HG03378 (cell line): ENCODE results near the gene MX1.

Experiments
- ATAC-seq: cut with Tn5 transposase; IDR thresholded peaks from one replicate; pipeline ENCODE4 v1.9.1; 2021; ENCODE audit warnings: mild to moderate bottlenecking, moderate library complexity; ENCODE audit not compliant: unreplicated experiment

The MX1 gene, protein sequence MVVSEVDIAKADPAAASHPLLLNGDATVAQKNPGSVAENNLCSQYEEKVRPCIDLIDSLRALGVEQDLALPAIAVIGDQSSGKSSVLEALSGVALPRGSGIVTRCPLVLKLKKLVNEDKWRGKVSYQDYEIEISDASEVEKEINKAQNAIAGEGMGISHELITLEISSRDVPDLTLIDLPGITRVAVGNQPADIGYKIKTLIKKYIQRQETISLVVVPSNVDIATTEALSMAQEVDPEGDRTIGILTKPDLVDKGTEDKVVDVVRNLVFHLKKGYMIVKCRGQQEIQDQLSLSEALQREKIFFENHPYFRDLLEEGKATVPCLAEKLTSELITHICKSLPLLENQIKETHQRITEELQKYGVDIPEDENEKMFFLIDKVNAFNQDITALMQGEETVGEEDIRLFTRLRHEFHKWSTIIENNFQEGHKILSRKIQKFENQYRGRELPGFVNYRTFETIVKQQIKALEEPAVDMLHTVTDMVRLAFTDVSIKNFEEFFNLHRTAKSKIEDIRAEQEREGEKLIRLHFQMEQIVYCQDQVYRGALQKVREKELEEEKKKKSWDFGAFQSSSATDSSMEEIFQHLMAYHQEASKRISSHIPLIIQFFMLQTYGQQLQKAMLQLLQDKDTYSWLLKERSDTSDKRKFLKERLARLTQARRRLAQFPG

DNA sequence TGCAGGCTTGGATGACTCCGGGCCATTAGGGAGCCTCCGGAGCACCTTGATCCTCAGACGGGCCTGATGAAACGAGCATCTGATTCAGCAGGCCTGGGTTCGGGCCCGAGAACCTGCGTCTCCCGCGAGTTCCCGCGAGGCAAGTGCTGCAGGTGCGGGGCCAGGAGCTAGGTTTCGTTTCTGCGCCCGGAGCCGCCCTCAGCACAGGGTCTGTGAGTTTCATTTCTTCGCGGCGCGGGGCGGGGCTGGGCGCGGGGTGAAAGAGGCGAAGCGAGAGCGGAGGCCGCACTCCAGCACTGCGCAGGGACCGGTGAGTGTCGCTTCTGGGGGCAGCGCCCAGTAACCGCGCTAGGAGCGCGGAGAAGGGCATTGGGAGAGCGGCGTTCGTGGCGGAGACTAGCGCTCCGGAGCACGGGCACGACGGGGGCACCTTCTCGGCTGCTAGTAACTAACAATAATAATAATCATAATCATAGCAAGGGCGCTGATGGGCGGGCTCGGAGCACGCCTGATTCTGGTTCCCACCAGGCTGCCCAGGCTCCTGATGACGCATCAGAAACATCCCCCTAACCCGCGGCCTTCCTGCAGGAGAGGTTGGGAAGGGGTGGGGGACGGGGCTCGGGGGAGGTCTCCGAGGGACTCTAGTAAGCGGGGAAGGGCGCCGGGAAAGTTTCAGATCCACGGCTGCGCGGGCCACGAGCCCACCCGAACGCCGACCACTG, at the start of gene MX1:
MX1 (plus strand) TSS at position 286 of the 722 bp plus-strand sequence. CDS start 5,832 bp downstream, outside the sequence.
- peak; percentile 80 for ATAC-seq

DNA sequence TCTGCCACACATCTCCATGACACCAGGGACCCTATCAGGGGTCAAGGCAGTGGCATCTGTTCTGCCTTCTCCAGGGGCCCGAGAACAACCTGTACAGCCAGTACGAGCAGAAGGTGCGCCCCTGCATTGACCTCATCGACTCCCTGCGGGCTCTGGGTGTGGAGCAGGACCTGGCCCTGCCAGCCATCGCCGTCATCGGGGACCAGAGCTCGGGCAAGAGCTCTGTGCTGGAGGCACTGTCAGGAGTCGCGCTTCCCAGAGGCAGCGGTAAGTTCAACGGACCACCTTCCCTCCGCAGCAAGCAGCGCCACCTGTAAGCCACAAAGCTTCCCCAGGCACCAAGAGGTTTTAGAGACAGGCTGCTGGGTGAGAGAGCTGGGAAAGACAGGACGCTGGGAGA, 48.3 kb upstream of the MX1 start:
- ATAC-seq: no peak

DNA sequence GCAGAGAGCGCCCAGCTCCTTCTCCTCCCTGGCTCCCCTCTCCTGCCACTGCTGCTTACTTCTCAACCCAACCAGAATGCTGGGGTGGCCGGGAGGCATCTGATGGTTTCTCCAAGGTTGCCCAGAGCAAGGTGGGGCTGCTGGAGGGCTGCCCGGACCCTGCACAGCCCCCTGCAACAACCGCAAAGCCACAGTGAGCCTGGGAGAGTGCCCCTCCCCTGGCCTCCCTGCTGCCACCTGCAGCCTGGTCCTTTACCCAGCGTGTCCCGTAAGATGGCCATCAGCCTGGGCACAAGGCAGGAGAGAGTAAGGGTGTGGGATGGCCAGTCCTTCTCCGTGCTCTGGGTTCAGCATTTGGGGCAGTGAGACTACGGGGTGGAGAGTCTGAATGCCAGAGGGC, 47.2 kb upstream of the MX1 start:
- no peak for ATAC-seq

DNA sequence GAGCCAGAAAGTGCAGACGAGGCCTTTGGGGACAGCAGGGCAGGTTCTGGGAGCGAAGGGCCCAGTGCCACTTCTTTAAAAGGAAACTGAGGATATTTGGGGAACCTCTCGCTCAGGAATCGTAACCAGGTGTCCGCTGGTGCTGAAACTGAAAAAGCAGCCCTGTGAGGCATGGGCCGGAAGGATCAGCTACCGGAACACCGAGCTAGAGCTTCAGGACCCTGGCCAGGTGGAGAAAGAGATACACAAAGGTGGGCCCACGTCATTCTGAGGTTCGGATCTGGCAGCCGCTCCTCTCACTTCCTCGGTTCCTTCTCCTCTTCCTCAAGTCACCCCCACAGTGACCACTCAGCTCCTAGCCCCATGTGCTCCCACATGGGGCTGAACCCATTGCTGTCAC, 46.1 kb upstream of the MX1 start:
- ATAC-seq: no peak

DNA sequence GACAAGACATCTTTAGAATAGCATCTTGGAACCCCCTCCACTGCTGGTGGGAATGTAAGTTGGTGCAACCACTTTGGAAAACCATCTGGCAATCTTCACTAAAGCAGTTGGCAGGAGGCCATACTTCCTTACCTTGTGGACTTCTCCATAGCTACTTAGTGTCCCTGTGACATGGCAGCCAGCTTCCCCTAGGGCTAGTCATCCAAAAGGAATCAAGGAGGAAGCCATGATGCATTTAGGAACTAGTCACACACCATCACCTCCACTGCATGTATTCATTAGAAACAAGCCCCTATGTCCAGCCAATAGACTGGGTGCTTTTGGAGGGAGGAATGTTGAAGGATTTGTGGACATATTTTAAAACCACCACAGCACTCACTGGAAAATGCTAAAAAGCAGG, 44.3 kb upstream of the MX1 start:
- ATAC-seq: no peak

DNA sequence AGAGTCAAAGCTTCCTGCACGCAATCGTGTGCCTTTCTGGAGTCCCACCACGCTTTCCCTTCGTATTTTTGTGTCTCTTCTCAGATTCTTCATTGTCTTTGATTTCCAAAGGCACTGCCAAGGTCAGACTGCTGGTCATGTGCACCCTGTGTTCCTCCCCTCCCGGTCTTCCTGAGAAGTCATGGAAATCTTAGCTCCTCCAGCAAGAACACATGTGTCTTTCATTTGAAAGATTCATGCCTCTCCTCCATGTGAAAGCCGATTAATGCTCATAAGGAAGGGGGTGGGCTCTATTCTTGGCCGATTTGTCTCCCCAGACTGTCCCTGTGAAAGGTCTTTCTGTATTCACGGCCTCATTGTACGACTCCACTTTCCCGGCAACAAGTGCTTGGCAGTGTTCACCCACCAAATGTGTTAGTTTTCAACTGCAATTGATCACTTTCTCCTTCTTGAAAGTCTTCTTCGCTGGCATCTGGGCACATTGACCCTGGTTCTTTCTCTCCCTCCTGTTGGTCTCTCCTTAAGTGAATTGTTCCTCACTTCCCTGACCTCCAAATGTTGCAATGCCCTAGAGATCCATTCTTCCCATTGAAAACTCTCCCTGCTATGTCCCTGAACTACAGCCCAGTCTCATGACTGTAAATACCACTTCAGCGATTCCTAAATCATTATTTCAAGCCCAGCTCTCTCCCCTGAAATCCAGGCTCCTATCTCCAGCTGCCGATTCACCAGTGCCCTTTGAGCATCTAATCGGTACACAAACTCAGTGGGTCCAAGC, 38.8 kb upstream of the MX1 start:
- no peak for ATAC-seq

DNA sequence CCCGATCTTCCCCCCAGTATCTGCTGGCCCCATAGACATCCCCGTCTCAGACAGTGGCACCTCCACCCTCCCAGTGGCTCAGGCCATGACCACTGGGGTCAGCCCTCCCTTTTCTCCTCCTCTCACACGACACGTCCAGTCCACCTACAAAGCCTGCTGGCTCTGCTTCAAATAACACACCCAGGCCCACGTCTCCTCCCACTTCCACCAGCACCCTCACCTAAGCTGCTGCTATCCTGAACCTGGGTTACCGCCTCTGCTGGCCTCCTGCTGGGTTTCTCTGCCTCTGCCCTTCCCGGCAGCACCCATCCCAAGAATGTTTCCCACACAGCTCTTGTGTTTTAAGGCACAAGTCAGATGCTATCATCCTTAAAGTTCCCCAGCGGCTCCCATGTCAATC, 38.2 kb upstream of the MX1 start:
- no peak for ATAC-seq

DNA sequence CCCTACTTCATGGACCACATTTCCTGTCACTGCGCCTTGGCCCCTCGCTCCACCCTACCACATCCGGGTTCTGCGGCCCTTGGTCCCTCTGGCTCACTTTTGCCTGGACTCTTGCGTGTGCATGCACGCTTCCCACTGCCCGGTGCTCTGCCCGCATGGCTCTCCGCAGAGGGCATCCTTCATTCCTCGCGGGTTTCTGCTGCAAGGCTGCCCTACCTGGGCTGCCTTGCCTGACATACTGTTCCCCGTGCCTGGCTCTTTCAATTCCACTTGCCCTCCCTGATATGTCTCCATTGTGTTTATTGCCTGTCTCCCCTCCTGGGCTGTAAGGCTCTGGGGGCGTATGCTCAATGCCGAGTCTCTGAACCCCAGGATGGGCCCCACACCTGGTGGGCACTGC, 37.8 kb upstream of the MX1 start:
- no peak for ATAC-seq

DNA sequence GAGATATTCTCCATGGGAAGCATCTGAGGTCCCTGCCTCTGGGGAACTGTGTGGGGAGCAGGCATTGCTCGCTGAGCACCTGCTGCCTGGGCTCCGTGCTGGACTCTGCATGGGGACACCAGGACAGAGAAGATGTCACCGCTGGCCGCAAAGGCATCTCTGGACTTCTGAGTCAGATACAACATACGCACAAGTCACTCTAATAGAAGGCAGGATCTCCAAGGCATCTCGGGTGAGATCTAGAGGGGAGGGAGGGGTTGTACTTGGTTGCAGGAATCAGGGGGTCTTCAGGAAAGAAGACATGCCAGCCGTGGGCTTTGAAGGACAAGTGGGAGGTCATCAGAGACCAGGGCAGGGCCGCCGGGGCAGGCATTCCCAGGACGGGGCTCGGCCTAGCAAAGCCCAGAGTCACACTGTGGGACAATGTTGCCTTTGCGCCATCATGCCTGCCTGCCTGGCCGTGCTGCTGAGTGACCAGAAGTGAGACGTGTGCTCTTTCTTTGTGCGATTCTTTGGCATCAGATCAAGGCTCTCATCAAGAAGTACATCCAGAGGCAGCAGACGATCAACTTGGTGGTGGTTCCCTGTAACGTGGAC, 35.9 kb upstream of the MX1 start:
- no peak for ATAC-seq

DNA sequence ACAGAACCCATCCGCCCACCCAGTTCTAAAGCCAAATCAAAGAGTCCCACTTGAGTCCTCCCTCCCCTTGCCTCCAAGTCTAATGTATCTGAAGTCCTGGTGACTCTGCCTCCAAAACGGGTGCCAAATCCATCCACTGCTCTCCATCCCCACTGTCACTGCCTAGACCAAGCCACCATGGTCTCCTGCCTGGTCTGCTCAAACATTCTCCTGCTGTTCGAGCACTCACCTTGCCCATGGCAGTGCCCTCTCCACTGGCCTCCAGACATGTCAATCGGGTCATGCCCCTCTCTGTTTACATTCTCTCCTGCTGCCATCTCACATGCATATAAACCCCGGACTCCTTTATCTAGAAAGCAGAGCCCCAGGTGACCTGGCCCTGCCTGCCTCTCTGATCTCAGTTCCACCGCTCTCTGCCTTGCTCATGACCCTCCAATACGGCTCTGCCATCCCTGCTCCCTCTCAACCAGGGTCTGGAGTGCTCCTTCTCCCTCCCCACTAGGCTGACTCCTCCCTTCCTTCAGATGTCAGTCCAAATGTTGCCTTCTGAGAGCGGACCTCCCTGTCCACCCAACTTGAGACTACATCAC, 32.1 kb upstream of the MX1 start:
- ATAC-seq: no peak

DNA sequence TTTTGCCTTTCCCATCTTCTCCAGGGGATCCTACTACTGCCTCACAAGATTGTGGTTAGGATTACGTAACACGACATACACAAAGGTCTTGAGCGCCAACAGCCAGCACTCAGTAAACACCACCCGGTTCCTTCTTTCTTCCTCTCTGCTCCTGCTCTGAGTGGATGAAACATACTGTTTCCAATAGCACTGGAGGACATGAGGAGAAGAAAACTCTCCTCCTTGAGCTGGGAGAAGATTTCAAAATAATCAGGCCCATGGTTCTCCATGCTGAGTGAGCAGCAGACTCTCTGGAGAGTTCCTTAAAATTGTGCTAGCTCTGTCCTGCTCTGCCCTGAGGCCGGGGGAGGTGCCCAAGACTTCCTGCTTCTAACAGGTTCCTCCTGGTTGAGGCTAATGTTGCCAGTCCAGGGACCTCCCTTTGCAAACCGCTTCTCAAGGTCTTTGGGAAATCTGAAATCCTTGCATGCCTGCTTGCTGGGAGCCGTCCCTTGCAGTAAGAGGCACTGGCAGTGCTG, 29.4 kb upstream of the MX1 start:
- no peak for ATAC-seq

DNA sequence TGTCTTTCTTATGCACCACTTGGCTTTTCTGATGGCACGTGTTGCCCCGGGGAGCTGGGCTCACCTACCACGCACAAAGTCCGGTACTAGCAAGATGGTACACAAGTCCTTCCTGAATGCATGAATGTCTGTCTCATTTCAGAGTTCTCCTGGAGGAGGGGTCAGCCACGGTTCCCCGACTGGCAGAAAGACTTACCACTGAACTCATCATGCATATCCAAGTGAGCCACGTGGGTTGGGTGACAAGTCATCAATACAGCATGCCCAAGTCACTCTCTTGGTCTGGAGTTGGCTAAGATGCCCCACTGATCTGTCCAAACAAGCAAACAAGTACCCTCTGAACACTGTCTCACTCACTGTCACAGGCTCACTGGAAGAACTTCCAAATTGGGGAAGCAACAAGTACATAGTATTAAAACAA, 28.6 kb upstream of the MX1 start:
- ATAC-seq: no peak

DNA sequence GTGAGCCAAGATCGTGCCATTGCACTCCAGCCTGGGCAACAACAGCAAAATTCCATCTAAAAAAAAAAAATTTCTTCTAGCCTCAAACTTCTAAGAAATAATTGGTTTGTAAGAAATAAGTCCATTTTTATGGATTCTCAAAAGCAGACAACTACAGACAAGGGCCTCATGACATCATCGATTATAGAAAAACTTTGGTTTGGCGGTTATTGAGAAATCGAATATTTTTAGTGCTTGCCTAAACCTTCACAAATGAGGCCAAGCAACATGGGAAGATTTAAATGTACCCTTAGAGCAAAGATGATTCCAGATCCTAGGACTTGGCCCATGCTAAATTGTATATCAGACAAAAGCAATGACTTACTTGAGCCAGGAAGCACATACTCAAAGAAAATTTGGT, 27.8 kb upstream of the MX1 start:
- no peak for ATAC-seq

DNA sequence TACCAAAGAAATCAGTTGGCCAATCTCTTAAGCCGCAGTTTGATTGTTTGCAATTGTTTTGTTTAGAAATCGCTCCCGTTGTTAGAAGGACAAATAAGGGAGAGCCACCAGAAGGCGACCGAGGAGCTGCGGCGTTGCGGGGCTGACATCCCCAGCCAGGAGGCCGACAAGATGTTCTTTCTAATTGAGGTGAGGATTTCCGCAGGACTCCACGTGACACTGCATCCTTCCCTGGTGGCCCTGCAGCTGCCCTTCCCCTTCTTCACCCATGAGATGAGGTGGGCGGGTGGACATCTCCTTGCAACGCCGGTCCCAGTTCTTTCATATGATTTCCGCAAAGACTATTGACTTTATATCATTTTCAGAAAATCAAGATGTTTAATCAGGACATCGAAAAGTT, 27.2 kb upstream of the MX1 start:
- ATAC-seq: no peak

DNA sequence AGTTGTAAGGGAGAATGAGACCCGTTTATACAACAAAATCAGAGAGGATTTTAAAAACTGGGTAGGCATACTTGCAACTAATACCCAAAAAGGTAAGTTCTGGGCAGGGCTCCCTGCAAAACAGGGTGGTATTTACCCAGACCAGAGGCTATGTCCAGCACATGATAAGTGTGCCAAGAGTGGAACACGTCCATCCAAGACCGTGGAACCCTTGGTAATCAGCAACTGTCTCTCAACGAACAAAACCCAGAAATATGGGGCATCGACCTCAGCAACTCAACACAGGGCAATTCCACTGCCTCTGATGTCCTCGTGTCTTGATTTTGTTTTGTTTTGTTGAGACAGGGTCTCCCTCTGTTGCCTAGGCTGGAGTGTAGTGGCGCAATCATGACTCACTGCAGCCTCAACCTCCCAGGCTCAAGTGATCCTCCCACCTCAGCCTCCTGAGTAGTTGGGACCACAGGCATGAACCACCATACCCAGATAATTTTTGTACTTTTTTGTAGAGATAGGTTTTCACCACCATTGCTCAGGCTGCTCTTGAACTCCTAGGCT, 26.7 kb upstream of the MX1 start:
- ATAC-seq: no peak

DNA sequence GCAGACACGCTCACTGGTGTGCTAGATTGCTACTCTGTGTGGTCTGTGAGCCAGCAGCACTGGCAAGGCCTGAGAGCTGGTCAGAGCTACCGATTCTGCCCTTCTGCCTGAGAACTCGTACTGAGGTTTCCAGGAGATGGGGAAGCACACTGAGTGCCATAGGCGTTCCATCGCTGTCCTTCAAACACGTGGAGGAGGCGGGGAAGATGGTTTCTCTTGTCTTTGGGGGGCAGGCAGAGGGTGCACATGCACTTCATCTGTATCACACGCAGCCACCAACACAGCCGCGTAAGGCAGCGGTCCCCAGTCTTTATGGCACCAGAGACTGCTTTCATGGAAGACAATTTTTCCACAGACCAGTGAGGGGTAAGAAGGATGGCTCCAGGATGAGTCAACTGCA, 23.8 kb upstream of the MX1 start:
- ATAC-seq: no peak

DNA sequence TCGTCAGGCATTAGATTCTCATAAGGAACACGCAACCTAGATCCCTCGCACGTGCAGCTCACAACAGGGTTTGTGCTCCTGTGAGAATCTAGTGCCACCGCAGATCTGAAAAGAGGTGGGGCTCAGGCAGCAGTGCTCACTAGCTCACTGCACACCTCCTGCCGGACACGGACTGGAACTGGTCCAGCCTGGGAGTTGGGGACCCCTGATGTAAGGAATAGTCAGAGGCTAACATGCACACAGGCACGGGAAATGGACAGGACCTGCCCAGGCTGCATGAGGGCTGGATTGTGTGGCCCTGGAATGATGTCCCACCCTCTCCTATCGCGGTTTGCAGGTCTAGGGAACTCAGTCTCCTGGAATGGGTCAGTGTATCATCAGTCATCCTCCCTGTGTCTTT, 23.2 kb upstream of the MX1 start:
- ATAC-seq: no peak

DNA sequence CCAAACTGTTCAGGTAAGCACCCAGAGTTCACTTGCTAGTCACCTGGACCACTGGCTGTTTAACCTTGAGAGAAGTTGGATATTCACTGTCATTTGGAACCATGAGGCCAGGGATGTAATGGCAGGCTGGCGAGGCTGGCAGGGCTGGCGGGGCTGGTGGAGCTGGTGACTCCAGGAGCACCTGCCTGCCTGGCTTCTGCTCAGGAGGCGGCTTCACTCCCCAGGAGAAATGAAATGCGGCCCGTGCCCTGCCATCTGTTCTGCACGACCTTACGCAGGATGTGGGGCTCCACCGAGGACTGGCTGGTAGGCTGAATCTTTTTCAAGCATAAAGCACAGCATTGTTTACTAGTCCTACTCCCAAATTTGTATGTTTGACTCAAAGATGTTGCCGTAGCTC, 22.7 kb upstream of the MX1 start:
- no peak for ATAC-seq

DNA sequence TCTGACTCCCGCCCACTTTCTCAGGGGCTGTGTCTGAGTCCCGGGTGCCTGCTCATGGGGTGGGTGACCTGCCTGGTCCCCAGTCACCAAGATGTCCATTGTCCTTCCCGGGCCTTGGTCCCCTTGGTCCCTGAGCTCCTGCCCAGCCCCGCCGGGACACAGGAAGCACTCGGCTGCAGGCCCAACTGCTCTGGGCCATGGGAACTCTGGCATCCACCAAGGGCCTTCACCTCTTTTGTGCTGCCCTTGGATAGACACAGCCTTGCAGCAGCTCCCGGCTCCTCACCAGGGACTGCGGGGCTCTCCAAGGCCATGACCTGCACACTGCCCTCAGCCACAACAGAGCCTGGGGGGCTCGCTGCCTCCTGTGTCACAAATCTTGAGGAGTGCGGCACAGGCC, 22.1 kb upstream of the MX1 start:
- no peak for ATAC-seq

DNA sequence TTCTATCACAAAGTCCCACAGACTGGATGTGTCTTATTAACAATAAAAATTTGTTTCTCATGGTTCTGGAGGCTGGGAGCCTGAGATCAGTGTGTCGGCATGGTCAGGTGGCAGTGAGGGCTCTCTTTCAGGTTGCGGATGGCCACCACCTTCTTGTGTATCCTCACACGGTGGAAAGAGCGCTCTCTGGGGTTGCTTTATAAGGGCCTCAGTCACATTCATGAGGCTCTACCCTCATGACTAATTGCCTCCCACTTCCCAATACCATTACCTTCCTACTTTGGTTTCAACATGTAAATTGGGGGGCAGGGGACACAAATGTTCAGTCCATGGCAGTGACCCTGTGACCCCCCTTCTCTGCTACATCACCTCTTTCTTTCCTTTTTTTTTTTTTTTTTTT, 20.7 kb upstream of the MX1 start:
- ATAC-seq: no peak
